Hippocampal formation (tissue), 2 donors: ENCODE results near the gene GABARAP.

Source experiments
- DNase-seq, 2 donors: peaks; one replicate each; lab custom pipeline; 2025; lab: John Stamatoyannopoulos, UW

GABARAP gene

DNA sequence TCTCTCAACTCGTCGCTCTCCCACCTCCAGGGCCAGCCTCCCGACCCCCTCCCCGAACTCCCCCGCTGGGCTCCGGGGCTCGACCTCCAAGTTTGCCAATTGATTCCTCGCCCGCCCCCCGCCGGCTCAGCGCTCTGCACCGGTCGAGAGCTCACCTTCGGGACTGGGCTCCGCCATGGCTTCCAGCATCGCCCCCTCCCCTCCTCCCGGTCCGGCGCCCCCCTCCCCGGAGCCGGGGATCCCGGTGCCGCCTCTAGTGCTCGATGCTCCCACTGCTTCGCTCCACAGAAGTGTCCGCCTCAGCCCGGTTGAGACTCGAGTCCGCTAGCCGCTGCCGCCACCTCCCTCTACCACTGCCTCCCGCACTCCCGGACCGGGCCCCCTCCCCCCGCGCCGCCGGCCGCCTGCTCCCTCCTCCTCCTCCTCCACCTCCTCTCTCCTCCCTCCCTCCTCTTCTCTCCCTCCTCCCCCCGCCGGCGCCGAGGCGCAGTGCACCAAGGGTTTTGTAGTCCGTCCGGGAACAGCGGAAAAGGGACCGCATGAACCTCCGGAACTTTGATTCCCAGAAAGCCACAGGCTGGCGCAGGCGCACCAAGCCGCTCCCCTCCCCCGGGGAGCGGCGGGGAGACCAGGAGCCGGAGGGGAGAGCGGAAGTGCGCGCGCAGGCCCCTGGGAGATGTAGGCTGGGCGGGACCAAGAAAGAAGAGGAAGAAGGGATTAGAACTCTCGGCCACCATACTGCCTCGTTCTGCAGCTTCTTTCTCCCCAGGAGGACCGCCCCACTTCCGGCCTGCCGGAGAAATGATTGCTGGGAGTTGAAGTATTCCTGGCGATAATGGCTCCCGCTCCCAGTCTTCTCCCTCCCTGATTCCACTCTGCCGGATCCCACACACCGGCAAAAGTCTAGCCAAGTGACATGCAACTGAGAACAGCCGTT, 2.9 kb downstream of the GABARAP start, which contains the start of gene PHF23:
Gene PHF23 (minus strand): TSS at position 367 of the 937 bp plus-strand sequence. CDS start 178 bp downstream, at position 189.
- peak; percentile 99 for DNase-seq

DNA sequence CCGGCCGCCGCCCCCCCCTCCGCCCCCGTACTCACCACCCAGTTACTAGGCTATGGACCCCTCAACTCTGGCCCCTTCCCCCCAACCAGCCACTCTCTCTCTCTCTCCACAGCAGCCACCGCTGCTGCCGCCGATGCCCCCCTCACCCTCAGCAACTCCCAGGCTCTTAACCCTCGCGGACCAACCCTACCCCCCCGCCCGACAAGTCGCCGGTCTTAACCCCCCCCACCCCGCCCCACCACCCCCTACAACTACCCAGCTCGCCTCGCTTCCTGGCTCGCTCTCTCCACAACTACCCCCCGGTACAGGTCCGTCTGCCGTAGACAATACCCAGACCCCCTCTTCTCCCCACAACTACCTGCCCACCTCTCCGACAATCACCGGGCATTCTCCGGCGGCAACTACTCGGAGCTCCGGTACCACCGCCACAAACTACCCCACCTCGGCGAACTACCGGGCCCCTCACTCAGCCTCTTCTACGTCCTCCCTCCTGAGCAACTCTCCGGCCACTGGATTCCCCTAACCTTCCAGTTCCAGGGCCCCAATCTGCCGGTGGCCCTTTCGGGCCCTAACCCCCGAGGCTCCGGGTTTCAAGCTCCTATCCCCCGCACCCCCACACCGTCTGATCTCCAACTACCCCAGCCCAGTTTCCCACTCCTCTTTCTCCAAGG, 3.7 kb downstream of the GABARAP start:
- peak in 1 of 2 donors; percentile 39 for DNase-seq

DNA sequence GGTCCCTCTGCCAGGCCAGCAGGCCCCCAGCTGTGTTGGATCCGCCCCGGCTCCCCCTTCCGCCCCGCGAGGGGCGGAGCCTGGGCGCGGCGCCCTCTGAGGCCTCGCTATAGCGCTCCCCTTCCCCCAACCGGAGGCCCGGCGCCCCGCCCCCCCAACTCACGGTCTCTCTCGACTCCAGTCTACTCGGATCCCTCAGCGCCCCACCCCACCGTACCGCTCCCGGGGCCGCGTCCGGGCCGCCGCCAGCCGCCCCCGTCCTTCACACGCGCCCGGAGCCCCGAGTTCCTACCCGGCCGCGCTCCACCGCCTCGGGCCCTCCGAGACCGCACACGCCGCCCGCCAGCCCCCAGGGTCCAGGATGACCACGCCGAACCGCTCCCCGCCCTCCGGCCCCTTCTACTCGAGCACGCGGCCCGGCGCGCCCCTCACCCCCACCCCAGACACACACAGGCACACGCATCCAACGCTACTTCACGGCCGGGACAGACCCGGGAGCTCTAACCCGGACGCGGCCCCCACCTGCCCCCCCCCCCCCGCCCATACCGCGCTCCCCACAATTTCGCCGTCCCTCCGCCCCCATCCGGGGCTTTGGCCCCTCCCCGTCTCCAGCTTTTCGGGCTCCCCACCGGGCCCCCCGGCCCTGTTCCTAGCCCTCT, 4.4 kb downstream of the GABARAP start:
- peak in 1 of 2 donors; percentile 47 for DNase-seq

DNA sequence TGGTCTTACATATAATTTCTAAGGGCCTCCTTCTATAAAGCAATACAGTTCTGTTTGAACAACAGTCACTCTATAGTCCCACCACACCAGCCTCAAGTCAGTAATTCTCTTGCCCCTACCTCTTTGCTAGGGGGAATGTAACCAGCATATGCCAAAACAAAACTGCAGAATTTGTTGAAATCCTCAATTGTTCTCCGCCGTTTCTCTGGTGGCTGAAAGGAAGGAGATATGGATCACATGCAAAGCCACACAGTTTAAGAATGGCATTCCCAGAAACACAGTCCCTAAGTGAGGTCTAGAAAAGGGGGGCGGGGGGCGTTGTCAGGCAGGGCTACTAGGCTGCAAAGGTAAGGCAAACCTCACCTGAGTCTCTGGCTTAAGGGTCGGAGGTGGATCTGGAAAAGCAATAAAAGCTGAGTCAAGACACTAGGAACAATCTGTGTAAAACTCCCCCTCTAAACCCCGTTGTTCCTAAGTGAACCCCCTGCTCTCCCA, 4.9 kb downstream of the GABARAP start:
- no peak for DNase-seq

DNA sequence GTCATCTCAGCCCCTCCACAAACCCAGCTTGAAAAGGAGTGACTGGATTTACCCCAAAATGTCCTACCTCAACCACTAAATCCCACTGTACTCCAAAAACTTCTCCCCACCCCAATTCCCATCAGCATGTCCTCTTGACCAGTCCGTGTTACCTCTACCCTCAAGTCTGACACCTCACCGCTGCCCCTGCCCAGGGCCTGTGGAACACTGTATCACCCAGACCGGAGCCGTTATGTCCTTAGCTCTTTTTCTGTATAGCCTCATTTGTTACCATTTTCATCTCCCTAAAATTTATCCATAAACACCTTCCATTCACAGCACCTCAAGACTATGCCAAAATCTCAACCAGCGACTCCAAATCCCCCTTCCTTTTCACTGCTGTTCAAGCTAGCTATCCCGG, 5.4 kb downstream of the GABARAP start:
- no peak for DNase-seq

DNA sequence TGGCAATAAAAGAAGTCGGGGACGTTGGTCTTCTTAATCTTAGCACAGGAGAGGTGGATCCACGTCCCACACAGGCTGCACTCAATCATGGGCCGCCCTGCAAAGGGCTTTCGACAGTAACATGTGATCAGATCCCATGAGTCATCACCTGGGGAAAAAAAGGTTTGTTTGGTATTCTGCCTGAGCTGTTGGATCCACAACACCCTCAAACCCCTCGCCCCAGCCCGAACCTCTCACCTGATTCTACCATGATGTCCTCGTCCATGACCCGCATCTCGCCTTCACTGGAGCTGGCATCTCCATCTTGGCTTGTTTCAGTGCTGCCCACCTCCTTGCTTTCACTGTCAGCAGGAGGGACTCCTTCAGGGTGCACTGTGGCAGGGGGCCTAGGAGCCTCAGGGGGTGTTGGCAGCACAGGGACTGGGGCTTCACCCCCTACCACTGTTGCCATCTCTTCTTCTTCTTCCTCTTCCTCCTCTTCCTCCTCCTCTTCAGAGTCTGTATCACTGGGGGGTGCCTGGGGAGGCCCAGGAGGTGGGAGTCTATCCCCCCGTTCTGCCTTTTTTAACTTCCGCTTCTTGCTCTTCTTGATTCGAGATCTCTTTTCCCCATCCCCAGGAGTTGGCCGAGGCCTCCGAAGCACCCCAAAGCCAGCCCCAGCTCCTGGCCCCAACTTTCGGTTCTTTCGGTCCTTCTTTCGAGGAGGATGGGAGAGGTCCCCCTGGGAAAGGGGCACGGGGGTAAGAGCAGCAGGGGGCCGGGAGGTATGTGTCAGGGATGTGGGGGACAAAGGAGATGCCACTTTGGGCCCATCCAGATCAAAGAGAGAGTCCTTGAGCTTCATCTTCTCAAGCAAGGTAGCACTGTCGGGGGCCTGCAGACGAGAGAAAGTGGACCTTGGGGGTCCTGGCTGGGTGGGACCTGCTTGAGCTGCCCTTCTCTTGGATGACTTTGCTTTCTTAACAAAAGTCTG, 6.3 kb downstream of the GABARAP start:
- DNase-seq: no peak

DNA sequence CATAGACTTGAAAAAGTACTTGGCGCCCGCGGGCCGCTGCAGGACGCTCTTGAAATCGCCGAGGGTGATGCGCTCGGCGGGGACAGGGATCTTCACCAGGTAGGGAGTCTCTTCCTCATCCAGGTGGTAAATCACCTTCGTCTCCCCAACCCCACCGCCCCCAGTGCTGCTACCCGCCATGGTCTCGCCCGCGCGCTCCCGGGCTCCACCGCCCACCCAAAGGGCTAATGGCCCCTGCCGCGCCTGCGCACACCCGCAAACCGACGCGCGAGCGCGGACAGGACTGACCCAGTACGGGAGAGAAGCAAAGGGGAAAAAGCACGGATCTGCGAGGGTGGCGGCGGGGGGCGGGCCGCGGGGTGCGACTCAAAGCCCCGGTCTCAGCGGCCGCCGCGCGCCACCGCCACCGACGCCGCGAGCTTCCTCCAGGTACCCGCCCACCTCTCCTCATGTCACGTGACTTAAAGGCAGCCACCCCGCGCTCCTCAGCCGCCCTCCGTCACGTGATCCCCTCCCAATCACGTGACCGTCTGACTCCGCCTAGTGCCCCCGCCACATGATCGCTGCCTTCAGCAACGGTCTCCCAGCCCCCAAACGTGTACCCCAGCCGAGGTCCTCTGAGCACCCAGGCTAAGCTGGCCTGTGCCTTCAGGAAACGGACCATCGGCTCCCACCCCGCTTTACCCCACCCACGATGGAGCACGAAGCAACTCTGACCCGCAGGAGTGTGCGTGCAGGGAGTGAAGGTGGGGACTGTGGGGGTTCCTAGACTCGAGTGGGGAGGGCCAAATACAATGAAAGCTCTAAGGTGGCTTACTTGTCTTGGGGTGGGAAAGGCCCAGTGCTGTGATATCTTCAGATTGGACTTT, 7.9 kb downstream of the GABARAP start, which contains the start of gene DVL2:
Gene DVL2 (minus strand): TSS at position 435 of the 869 bp plus-strand sequence. CDS start 255 bp downstream, at position 180.
- peak; percentile 93 to 95 for DNase-seq

DNA sequence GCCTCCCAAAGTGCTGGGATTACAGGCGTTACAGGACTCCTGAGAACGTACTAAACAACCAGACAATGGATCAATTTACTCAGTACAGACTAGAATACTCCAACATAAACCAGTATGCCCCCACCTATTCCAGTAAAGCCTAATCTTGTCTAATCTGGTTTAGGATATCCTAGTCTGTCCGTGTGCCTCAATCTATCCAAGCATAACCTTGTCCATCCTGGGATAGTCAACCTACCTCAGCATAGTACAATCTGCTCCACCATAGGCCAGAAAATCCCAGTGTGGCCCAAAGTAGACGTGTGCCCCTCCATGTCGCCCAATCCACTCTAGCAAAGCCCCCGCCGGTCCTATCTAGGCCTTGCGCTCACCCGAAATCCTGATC, 8.6 kb downstream of the GABARAP start:
- no peak for DNase-seq

DNA sequence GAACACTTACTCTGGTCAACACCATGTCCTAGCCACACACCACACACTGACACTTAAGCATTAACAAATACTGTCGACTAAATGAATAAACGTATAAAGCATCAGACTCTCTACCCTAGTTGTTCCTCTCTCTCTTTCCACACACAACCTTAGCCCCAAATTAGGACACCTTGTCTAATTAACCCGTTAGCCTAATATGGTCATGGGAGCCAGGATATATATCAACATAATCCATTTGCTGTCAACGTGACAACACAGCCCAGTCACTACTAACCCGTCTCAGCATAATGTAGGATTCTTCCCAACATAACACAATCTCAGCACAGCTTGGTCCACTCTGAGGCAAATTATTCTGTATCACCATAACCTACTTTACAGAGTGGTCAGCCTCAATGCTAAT, 10.1 kb downstream of the GABARAP start:
- DNase-seq: no peak

DNA sequence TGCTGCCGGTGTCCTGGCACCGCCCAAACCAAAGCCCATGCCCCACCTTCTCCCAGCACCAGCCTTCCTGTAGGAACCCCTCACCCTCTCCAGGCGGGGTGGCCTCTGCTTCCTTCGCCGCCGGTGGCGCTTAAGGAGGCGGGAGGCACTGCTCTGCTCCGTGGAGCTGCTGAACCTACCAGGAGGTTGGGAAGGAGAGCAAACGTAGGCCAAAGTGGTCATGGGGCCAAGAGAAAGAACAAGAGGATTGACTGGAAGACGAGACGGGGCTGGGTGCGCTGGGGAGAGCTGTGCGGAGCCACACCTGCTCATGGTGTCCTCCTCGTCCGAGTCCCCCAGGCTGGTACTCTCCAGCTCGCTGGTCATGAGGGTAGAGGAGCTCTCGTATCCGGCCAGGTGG, 12.7 kb downstream of the GABARAP start:
- DNase-seq: no peak

DNA sequence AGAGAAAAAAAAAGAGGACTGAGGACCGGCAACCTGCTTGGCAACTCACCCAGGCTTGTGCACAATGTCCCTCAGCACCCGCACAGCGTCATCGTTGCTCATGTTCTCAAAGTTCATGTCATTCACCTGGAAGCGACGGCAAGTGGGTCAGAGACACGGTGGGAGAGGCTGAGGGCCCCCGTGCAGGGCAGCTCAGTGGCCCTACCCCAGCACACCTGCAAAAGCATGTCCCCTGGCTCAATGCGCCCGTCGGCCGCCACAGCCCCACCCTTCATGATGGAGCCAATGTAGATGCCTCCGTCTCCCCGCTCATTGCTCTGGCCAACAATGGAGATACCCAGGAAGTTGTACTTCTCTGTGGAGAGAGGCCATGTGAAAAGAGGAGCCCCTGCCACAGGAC, 13.3 kb downstream of the GABARAP start:
- DNase-seq: no peak

DNA sequence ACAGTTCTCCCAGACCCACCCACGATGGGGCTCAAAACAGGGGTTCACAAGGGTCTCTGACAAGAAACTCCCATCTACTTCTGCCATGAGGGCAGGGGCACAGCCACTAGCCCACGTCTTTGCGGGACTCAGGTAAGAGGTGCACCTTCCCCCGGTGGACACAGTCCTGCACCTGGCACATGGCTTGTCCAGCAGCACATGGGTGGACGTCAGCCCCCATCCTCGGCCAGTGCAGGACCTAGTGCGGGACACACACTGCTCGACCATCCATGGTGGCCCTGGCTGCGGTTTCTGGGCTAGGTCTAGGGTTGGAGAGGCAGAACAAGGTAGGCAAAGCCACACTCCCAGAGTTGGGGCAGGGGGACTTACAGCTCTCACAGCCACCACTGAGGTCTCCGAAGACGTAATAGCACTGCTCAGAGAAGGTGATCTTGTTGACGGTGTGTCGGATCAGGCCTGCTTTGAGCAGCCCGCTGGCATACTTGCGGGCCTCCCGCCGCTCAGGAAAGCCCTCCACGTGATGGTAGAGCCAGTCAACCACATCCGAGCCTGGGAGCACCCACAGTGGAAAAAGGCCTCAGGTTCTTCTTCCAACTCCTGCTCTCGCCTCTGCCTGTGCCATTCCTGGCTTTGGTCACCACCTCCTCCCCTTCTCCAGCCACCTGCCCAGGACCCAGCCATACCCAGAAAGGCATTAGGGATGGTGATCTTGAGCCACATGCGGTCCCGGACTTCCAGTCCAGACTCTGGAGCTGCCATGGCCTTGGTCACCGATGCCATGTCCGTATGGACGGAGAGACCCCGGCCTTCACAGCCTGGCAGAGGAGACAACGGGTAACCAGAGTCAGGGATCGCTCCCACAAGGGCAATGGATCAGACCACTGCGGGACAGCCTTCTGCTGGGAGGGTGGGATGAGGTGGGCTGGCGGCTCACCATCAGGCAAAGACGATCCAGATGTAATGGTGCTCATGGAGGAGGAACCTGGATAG, 15.2 kb downstream of the GABARAP start:
- no peak for DNase-seq

DNA sequence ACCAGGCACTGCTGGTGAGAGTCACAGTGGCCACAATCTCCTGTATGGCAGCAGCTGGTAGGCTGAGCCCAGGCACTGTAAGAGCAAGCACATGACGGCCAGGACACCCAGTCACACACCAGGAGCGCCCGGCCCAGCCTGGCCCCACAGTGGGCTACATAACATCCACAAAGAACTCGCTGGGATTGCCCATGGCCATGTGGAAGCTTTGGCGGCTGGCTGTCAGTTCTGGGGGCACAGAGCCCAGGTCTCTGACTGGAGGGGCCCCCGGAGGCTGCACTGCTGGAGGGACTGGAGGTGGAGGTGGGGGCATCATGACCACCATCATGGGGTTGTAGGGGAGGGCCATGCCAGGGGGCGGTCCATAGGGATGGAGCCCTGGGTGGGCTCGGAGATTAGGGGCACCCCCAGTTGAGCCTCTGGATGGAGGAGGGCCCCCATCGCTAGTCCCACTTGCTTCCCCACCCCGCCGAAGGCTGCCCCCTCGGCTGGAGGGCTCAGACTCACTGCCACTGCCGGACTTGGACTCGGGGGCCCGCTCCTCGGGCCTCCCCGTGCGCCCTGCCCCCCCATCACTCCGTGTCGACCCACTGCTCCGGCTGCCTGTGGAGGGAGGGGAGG, 16.4 kb downstream of the GABARAP start:
- DNase-seq: no peak

DNA sequence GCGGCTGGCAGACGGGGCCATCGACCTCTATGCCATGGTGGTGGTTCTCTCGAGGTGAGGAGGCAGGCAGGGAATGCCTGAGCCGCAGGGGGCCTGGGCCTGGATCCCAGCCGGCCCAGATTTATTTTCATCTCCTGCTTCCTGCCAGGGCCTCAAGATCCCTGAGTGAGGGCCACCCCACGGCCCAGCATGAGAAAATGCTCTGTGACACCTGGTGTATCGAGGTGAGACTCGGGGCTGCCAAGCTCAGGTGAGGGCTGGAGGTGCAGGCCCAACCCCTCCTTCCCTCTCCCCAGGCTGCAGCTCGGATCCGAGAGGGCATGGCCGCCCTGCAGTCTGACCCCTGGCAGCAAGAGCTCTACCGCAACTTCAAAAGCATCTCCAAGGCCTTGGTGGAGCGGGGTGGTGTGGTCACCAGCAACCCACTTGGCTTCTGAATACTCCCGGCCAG, 17.6 kb downstream of the GABARAP start:
- no peak for DNase-seq

DNA sequence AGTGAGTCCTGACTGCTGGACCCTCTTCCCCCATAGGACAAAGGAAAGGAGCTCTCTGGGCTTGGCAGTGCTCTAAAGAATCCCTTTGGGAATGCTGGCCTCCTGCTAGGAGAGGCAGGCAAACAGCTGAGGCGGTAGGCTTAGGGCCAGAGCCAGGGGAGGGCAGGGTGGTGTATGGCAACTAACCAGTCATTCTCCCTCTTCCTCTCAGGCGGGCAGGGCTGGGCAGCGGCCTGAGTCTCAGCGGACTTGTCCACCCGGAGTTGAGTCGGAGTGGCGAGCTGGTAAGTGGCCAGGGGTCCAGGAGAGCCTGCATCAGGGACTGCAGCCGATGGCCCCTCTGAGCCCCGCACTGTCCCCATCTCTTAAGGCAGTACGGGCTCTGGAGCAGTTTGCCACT, 18.1 kb downstream of the GABARAP start:
- DNase-seq: no peak

DNA sequence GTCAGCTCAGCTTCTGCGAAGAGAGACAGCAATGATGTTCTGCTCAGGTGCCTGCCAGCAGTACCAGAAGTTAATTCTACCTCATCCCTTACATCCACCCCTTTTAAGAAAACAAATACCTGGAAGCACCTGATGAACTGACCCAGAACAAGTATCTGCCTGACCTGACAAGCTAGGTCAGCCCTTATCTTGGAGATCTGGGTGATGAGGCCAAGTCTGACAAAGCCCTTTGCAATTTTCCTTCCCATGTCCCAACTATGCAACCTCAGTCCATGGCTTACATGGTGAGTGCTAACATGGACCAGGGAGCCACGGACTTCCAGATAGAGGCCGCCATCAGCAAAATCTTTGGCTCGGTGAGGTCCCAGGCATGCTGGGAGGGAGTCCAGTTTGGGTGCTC, 18.9 kb downstream of the GABARAP start:
- DNase-seq: no peak

DNA sequence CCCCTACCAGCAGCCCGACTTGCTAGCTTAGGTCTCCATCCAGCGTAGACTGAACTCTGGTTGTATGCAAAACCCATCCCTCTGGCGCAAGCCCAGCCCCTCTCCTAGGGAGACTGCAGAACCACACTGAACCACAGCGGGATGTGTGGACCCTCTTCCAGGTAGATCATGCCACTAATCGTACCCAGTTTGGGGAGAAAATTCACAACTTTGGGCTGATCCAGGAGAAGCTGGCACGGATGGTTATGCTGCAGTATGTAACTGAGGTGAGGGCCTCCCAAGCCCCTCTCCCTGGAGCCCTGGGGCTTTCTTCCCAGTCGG, 19.3 kb downstream of the GABARAP start:
- no peak for DNase-seq
